ENCODE results near the gene AVPR2. TPM values are rescaled to one million over a fixed set of nuclear protein-coding genes. Genes with fewer than 3 reads are reported as not detected.

The AVPR2 gene
- polyA plus RNA-seq, 1 experiment: not detected

DNA sequence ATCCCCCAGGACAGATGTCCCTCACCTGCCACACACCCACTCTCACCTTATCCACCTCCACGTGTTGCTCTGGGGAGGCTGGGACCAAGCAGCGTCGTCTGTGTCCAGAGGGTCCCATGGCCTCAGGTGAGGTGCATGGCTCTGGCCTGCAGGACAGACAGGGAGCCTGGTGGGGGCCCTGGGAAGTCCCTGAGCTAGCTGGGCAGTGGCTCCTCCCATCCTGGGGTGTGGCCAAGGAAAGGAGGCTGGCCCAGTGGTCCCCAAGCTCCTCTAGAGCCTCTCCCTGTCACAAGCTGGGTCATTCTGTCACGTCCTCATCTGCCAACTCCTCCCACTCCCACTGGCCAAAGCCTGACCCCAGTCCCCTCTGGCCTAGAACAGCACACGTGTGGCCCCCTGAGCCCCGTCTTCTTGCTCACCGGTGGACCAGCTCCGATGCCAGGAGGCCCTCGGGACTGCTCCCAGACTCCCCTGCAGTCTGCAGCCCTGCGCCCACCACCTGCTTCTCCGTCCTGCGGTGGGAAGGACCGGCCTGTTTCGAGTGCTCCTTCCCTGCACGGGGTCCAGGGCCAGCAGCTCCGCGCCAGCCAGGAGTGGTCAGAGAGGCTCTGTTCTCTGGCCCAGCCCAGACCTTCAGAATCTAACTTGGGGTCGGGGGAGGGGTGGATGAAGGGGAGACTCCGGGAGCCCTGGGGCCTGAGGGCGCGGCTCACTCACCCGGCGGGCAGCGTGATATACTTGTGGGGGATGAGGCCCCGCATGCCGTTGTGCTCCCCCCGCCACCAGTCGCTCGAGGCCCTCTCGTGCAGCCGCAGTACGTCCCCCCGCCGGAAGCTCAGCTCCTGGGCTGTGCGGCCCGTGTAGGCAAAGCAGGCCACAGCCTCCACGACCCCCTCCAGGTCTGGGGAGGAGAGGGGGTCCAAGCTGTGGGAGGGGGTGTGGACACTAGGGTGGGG is 4.8 kb downstream of the AVPR2 start:
- Histone ChIP-seq H3K27ac (ENCODE audit: low read depth, low read length) (no peak overlapping the region), H3K9me3 (ENCODE audit: control insufficient read depth, insufficient read depth, low read length) (no peaks in the 10 kb centered on the region; the same call in 1 of the 2 replicates), H3K27me3 (ENCODE audit: control insufficient read depth, insufficient read depth, low read length) (peaks cover 5% of the 10 kb centered on the region), H3K4me3 (ENCODE audit: low read depth, low read length) (no peak overlapping the region)
- POLR2A ChIA-PET: interaction anchor here (0.6 kb wide), 1 partner anchor 31 kb away, joined by 4 read pairs; no protein-coding TSS in a partner anchor
- no peak for DNase-seq (ENCODE audit: low read depth, low spot score)
- CTCF ChIA-PET: no interaction called here
- TF ChIP-seq, protein P1, sequence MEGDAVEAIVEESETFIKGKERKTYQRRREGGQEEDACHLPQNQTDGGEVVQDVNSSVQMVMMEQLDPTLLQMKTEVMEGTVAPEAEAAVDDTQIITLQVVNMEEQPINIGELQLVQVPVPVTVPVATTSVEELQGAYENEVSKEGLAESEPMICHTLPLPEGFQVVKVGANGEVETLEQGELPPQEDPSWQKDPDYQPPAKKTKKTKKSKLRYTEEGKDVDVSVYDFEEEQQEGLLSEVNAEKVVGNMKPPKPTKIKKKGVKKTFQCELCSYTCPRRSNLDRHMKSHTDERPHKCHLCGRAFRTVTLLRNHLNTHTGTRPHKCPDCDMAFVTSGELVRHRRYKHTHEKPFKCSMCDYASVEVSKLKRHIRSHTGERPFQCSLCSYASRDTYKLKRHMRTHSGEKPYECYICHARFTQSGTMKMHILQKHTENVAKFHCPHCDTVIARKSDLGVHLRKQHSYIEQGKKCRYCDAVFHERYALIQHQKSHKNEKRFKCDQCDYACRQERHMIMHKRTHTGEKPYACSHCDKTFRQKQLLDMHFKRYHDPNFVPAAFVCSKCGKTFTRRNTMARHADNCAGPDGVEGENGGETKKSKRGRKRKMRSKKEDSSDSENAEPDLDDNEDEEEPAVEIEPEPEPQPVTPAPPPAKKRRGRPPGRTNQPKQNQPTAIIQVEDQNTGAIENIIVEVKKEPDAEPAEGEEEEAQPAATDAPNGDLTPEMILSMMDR (IDR thresholded peaks at IDR 0.05; ENCODE audit: low read depth, low read length): no peak

DNA sequence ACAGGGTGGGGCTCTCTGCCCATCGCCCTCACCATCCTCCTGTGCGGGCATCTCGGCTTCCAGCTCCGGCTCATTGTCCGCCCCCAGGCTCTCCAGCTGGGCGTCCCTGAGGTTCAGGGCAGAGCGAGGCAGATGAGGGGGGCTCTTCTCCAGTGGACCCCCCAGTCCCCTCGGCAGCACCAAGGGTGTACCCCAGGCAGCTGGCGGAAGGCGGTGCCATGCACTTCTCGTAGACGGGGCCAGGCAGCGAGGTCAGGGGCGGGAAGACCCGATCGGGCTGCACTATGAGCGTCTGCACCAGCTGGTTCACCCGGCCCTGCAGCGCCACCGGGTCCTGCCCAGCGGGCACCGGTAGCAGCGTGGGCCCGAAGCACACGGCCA is 5.5 kb downstream of the AVPR2 start:
- Histone ChIP-seq H3K9me3 (ENCODE audit: control insufficient read depth, insufficient read depth, low read length) (no peaks in the 10 kb centered on the region; the same call in 1 of the 2 replicates), H3K27me3 (ENCODE audit: control insufficient read depth, insufficient read depth, low read length) (peaks cover 5% of the 10 kb centered on the region), H3K4me3 (ENCODE audit: low read depth, low read length) (no peak overlapping the region), H3K27ac (ENCODE audit: low read depth, low read length) (no peak overlapping the region)
- DNase-seq (ENCODE audit: low read depth, low spot score): no peak
- ChIA-PET POLR2A (no interaction called here), CTCF (interaction anchor here (1.3 kb wide), 1 partner anchor 37 kb away, joined by 3 read pairs; no protein-coding TSS in a partner anchor)
- TF ChIP-seq, protein P1 (IDR thresholded peaks at IDR 0.05; ENCODE audit: low read depth, low read length): no peak

DNA sequence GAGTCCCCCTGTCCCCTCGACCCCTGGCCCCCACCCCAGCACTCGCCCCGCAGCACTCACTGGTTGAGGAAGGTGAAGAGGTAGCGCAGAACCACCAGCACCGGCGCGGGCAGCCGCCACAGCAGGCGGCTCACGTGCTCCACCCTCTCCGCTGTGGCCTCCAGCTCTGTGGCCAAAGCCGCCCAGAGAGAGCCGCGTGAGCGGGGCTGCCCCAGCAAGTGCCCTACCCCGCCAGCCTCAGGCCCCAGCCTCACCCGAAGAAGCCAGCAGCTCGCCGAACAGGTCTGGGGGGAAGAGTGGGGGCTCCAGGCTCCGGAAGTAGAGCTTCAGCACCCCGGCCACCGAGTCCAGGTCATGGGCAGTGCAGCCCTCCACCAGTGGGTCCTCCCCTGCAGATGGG is 6.0 kb downstream of the AVPR2 start:
- ChIA-PET CTCF (interaction anchor here (0.7 to 1.3 kb wide), 3 partner anchors 36 to 179 kb away, joined by 3 to 4 read pairs (median 4); no protein-coding TSS in a partner anchor), POLR2A (interaction anchor here (0.6 kb wide), 1 partner anchor 13 kb away, joined by 3 read pairs; no protein-coding TSS in a partner anchor)
- Histone ChIP-seq H3K9me3 (ENCODE audit: control insufficient read depth, insufficient read depth, low read length) (no peaks in the 10 kb centered on the region; the same call in 1 of the 2 replicates), H3K27me3 (ENCODE audit: control insufficient read depth, insufficient read depth, low read length) (peaks cover 5% of the 10 kb centered on the region), H3K4me3 (ENCODE audit: low read depth, low read length) (no peak overlapping the region), H3K27ac (ENCODE audit: low read depth, low read length) (no peak overlapping the region)
- no peak for DNase-seq (ENCODE audit: low read depth, low spot score)
- TF ChIP-seq, protein P1 (IDR thresholded peaks at IDR 0.05; ENCODE audit: low read depth, low read length): no peak

DNA sequence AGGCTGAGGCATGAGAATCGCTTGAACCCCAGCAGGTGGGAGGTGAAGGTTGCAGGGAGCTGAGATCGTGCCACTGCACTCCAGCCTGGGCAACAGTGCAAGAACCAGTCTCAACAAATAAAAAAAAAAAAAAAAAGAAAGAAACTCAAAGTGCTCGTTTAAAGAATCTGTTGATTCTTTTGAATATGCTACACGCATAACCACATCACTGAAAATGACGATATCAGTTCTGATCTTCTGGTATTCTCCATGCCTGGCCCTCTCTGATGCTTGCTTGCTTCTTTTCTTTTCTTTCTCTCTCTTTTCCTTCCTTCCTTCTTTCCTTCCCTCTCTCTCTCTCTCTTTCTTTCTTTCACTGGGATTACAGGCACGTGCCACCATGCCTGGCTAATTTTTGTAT is 7.3 kb downstream of the AVPR2 start:
- POLR2A ChIA-PET: no interaction called here
- Histone ChIP-seq H3K9me3 (ENCODE audit: control insufficient read depth, insufficient read depth, low read length) (no peaks in the 10 kb centered on the region; the same call in 1 of the 2 replicates), H3K27me3 (ENCODE audit: control insufficient read depth, insufficient read depth, low read length) (peaks cover 5% of the 10 kb centered on the region), H3K27ac (ENCODE audit: low read depth, low read length) (no peak overlapping the region), H3K4me3 (ENCODE audit: low read depth, low read length) (no peak overlapping the region)
- TF ChIP-seq, protein P1 (IDR thresholded peaks at IDR 0.05; ENCODE audit: low read depth, low read length): no peak
- CTCF ChIA-PET: interaction anchor here (0.6 to 0.7 kb wide), 2 partner anchors 10 to 155 kb away, joined by 3 to 4 read pairs; no protein-coding TSS in a partner anchor
- DNase-seq (ENCODE audit: low read depth, low spot score): no peak

DNA sequence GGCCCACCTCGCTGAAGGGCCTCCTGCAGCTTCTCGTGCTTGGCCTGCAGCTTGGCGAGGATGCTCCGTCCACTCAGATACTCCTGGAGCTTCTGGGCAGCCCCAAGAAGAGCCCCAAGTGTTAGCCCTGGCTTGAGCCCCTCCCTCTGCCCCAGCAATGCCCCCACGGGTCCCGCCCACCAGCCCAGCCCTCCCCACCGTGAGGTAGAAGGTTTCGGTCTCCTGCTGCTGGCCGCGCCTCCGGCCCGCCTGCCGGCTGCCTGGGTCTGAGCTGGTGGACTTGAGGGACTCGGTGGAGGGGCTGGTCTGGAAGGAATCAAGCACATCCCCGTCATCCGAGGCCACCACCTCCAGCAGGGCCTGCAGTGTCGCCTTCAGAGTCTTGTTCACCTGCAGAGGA is 8.7 kb downstream of the AVPR2 start:
- H3K9me3 ChIP-seq (ENCODE audit: control insufficient read depth, insufficient read depth, low read length): no peaks in the 10 kb centered on the region; the same call in 1 of the 2 replicates
- POLR2A ChIA-PET: no interaction called here
- CTCF ChIA-PET: interaction anchor here (1.4 kb wide), 1 partner anchor 10 kb away, joined by 4 read pairs; no protein-coding TSS in a partner anchor

More for the DNA sequence above, 8.7 kb downstream of the AVPR2 start:
- TF ChIP-seq, protein P1 (IDR thresholded peaks at IDR 0.05; ENCODE audit: low read depth, low read length): no peak
- no peak for DNase-seq (ENCODE audit: low read depth, low spot score)
- Histone ChIP-seq H3K4me3 (ENCODE audit: low read depth, low read length) (no peak overlapping the region), H3K27ac (ENCODE audit: low read depth, low read length) (no peak overlapping the region), H3K27me3 (ENCODE audit: control insufficient read depth, insufficient read depth, low read length) (peaks cover 3% of the 10 kb centered on the region)

Measured in AG04450 (cell line).